H1 (cell line): ENCODE data around the gene CELSR3. TPM values are rescaled to one million over a fixed set of nuclear protein-coding genes. Genes with fewer than 3 reads are reported as not detected.

Experiments
- CTCF ChIA-PET: fragments of 300-600 bp; sonication (Branson Sonifier 250); formaldehyde crosslinking; loops from one replicate; lab custom pipeline; 2021; ENCODE audit not compliant: partially characterized antibody; lab: Charles Lee
- POLR2A ChIA-PET: fragments of 300-600 bp; sonication (Branson Sonifier 250); formaldehyde crosslinking; loops from one replicate; lab custom pipeline; 2021; ENCODE audit warnings: inconsistent platforms; ENCODE audit not compliant: partially characterized antibody; lab: Charles Lee
- DNase-seq, 2 experiments: peaks; one replicate each; pipeline versions ENCODE4 v3.0.0 to v3.0.0-alpha.2; 2010 to 2022; ENCODE audit warnings: low spot score in 2 of 2, low read depth in 1 of 2, mixed read lengths in 1 of 2
- FAIRE-seq: peaks from 2 replicates; lab custom pipeline; 2011; peaks lifted over from hg19 to GRCh38; lab: Jason Lieb, UNC
- H2AFZ ChIP-seq: 2 replicates; pipeline ENCODE4 v1.8.1; 2012; ENCODE audit warnings: low read length, inconsistent platforms
- H2AK5ac ChIP-seq: 2 replicates; pipeline ENCODE4 v1.6.1; 2013; ENCODE audit warnings: low read depth, low read length
- H2BK120ac ChIP-seq: replicated peaks from 2 replicates; pipeline ENCODE3; 2013; ENCODE audit warnings: low read depth, low read length, inconsistent platforms
- H2BK12ac ChIP-seq: 2 replicates; pipeline ENCODE4 v1.6.1; 2013; ENCODE audit warnings: low read depth, low read length
- H2BK15ac ChIP-seq: 2 replicates; pipeline ENCODE4 v1.6.1; 2013; ENCODE audit warnings: low read length
- H2BK20ac ChIP-seq: 2 replicates; pipeline ENCODE4 v1.6.1; 2013; ENCODE audit warnings: low read length
- H2BK5ac ChIP-seq: 2 replicates; pipeline ENCODE4 v1.6.1; 2013; ENCODE audit warnings: low read depth, low read length
- H3K14ac ChIP-seq: 2 replicates; pipeline ENCODE4 v1.6.1; 2013; ENCODE audit warnings: inconsistent platforms; ENCODE audit not compliant: insufficient read length
- H3K18ac ChIP-seq: 2 replicates; pipeline ENCODE4 v1.6.1; 2013; ENCODE audit warnings: low read length; ENCODE audit errors: extremely low read depth
- H3K23ac ChIP-seq: 2 replicates; pipeline ENCODE4 v1.6.1; 2013; ENCODE audit warnings: inconsistent platforms; ENCODE audit not compliant: insufficient read length
- H3K23me2 ChIP-seq: 2 replicates; pipeline ENCODE4 v1.6.1; 2013; ENCODE audit warnings: low read depth, low read length
- H3K27ac ChIP-seq: 2 replicates; pipeline ENCODE4 v1.6.1; 2011; ENCODE audit warnings: low read depth, low read length, inconsistent platforms
- H3K27me3 ChIP-seq, 4 experiments: replicated peaks in 1 of 4; 1 replicate in 1 of 4; 2 replicates in 3 of 4; pipeline versions ENCODE4 v1.6.1 to v1.8.1; 2011 to 2013; ENCODE audit warnings: low read length in 3 of 4, mild to moderate bottlenecking in 3 of 4, inconsistent platforms in 2 of 4, mixed read lengths in 2 of 4, moderate library complexity in 1 of 4; ENCODE audit not compliant: control insufficient read depth in 3 of 4, insufficient read depth in 3 of 4; ENCODE audit errors: extremely low read depth in 1 of 4
- H3K36me3 ChIP-seq, 4 experiments: 2 replicates each; pipeline versions ENCODE4 v1.6.1 to v1.8.1; 2011 to 2013; ENCODE audit warnings: mild to moderate bottlenecking in 4 of 4, low read length in 3 of 4, moderate library complexity in 2 of 4, control low read depth in 1 of 4, inconsistent platforms in 1 of 4; ENCODE audit not compliant: insufficient read depth in 4 of 4, control insufficient read depth in 2 of 4
- H3K4ac ChIP-seq: replicated peaks from 2 replicates; pipeline ENCODE3; 2013; ENCODE audit warnings: low read length, low read depth, mixed read lengths, inconsistent platforms; ENCODE audit not compliant: insufficient read length
- H3K4me1 ChIP-seq, 4 experiments: replicated peaks in 1 of 4; 1 replicate in 1 of 4; 2 replicates in 3 of 4; pipeline versions ENCODE4 v1.6.1 to v1.8.1; 2011 to 2013; ENCODE audit warnings: low read length in 3 of 4, inconsistent platforms in 2 of 4, mixed read lengths in 1 of 4; ENCODE audit not compliant: insufficient read depth in 4 of 4, control insufficient read depth in 3 of 4
- H3K4me2 ChIP-seq, 2 experiments: 2 replicates each; pipeline versions ENCODE4 v1.6.1 to v1.8.1; 2011 to 2013; ENCODE audit warnings: low read depth in 2 of 2, low read length in 2 of 2, control low read depth in 1 of 2, inconsistent platforms in 1 of 2, mild to moderate bottlenecking in 1 of 2; ENCODE audit not compliant: insufficient read depth in 1 of 2
- H3K4me3 ChIP-seq, 4 experiments: fragments of 200-600, 300-600 bp in 1 of 4; sonication (generic), shearing (Covaris generic), sonication (Bioruptor Twin) in 1 of 4; 2 replicates each; pipeline versions ENCODE4 v1.5.1 to v1.8.1; 2011 to 2016; ENCODE audit warnings: low read length in 4 of 4, low read depth in 3 of 4, control low read depth in 2 of 4, inconsistent platforms in 2 of 4, mild to moderate bottlenecking in 2 of 4, mixed read lengths in 1 of 4, moderate library complexity in 1 of 4; ENCODE audit not compliant: insufficient read depth in 2 of 4; ENCODE audit errors: extremely low read depth in 1 of 4
- H3K56ac ChIP-seq: replicated peaks from 2 replicates; pipeline ENCODE3; 2013; ENCODE audit warnings: low read depth, mild to moderate bottlenecking, mixed read lengths, low read length, inconsistent platforms; ENCODE audit not compliant: insufficient read length
- H3K79me1 ChIP-seq: 2 replicates; pipeline ENCODE4 v1.6.1; 2013; ENCODE audit warnings: low read depth, low read length, control low read depth
- H3K79me2 ChIP-seq, 2 experiments: 2 replicates each; pipeline versions ENCODE4 v1.6.1 to v1.8.1; 2012 to 2013; ENCODE audit warnings: low read length in 2 of 2, mild to moderate bottlenecking in 2 of 2, inconsistent platforms in 1 of 2; ENCODE audit not compliant: insufficient read depth in 2 of 2, control insufficient read depth in 1 of 2
- H3K9ac ChIP-seq, 4 experiments: replicated peaks in 1 of 4; 1 replicate in 1 of 4; 2 replicates in 3 of 4; pipeline versions ENCODE4 v1.6.1 to v1.8.1; 2011 to 2013; ENCODE audit warnings: low read depth in 3 of 4, low read length in 3 of 4, control low read depth in 2 of 4, mild to moderate bottlenecking in 2 of 4, moderate library complexity in 2 of 4, inconsistent platforms in 1 of 4; ENCODE audit errors: extremely low read depth in 1 of 4
- H3K9me3 ChIP-seq, 2 experiments: 2 replicates each; pipeline versions ENCODE4 v1.6.1 to v1.8.1; 2012 to 2013; ENCODE audit warnings: mild to moderate bottlenecking in 2 of 2, moderate library complexity in 2 of 2, control low read depth in 1 of 2, inconsistent platforms in 1 of 2, low read depth in 1 of 2, low read length in 1 of 2, mixed read lengths in 1 of 2; ENCODE audit not compliant: insufficient read depth in 2 of 2
- H4K20me1 ChIP-seq, 2 experiments: replicated peaks in 1 of 2; 2 replicates each; pipeline versions ENCODE3 to v1.8.1; 2011 to 2013; ENCODE audit warnings: inconsistent platforms in 2 of 2, low read length in 2 of 2, mild to moderate bottlenecking in 1 of 2; ENCODE audit not compliant: insufficient read depth in 2 of 2, control insufficient read depth in 1 of 2
- H4K5ac ChIP-seq: 2 replicates; pipeline ENCODE4 v1.6.1; 2013; ENCODE audit warnings: low read length, low read depth, mixed read lengths, inconsistent platforms; ENCODE audit not compliant: insufficient read length
- H4K8ac ChIP-seq: 2 replicates; pipeline ENCODE4 v1.8.0; 2013; ENCODE audit warnings: mild to moderate bottlenecking, moderate library complexity, low read length, inconsistent platforms; ENCODE audit not compliant: insufficient read depth; ENCODE audit errors: extremely low read depth
- H4K91ac ChIP-seq: replicated peaks from 2 replicates; pipeline ENCODE3; 2013; ENCODE audit warnings: low read length, mixed read lengths, inconsistent platforms; ENCODE audit not compliant: insufficient read length
- WGBS, 2 experiments: shearing (Covaris generic) in 1 of 2; methylation state at CpG; one replicate each; pipeline versions ENCODE4 v1.1.6 to v1.1.7; 2013 to 2015; ENCODE audit warnings: low lambda C conversion rate in 2 of 2, mixed read lengths in 2 of 2, inconsistent platforms in 1 of 2, low coverage in 1 of 2, missing lambda C conversion rate in 1 of 2; ENCODE audit not compliant: insufficient replicate concordance in 2 of 2, insufficient coverage in 1 of 2, insufficient read length in 1 of 2; ENCODE audit errors: extremely low coverage in 1 of 2, missing lambda C conversion rate in 1 of 2; 5-methylcytosine and 5-hydroxymethylcytosine counted together
- polyA plus RNA-seq, 7 experiments: library from polyadenylated mRNA; depleted of rRNA in 3 of 7; stranded (reverse) in 5 of 7; unstranded in 2 of 7; fragments of >200 nt in 5 of 7; fragments of 200-250 nt in 2 of 7; gene quantifications; 1 replicate in 5 of 7; 2 replicates in 1 of 7; 4 replicates in 1 of 7; pipeline versions ENCODE4 v1.2.1 to v1.2.3, GENCODE V29; 2011 to 2013; ENCODE audit warnings: missing spikeins in 2 of 7, mixed read lengths in 2 of 7
- total RNA-seq: library from RNA; stranded (reverse); fragmentation: NEBNext Ultra II Directional; extraction: Animal tissue kit (Norgen Biotek cat#: 25700); gene quantifications from 2 replicates; pipeline ENCODE4 v1.2.1, GENCODE V29; 2021
- TF ChIP-seq, protein P1 (sequence below): IDR thresholded peaks from 2 replicates; pipeline ENCODE4 v1.6.1; 2011; ENCODE audit warnings: low read length, improper control_type of control experiment

The CELSR3 gene
- total and polyA plus RNA-seq, 2 of the 8 experiments (the other 6 are each of a cell fraction or from before 2014, with no cell fraction given), result 11.6 to 29.5 TPM

DNA sequence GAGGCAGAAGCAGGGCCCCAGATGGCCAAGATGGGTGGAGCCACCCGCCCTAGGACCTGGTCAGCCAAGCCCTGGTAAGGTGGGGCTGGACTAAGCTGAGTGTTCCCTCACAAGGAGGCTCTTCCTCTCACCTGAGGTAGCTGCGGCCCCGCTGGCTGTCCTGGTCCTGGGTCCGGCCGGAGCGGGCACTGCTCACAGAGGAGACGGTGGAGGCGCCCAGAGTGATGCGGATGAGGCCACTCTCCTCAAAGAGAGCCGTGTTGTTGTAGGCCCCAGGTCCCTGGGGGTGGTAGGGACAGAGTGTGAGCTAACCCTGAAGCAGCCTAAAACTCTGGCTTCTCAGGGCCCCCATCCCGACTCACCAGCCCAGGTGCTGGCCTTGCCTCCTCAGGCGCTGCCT, 20.1 kb downstream of the CELSR3 start:
- ChIA-PET CTCF (no interaction called here), POLR2A (interaction anchor here (0.6 kb wide), 1 partner anchor 67 kb away, joined by 3 read pairs; no protein-coding TSS in a partner anchor)
- no peaks in the 10 kb centered on the region for H3K79me2 ChIP-seq
- no peak overlapping the region for H3K4ac ChIP-seq
- no peaks in the 10 kb centered on the region; the same call in 1 of the 2 replicates for H3K79me1 ChIP-seq
- no peak overlapping the region for H3K9ac ChIP-seq
- 91% methylated on average over 12 of the region's 12 CpGs; no CpG with 5 or more reads in 1 of the 2 experiments for WGBS, 2 experiments
- H3K27me3 ChIP-seq, result no peaks in the 10 kb centered on the region
- no peak overlapping the region for H3K56ac ChIP-seq
- no peak overlapping the region for H2BK120ac ChIP-seq
- peaks cover 3 to 11% of the 10 kb centered on the region in 2 experiments for H4K20me1 ChIP-seq
- no peaks in the 10 kb centered on the region for H3K23me2 ChIP-seq
- H3K36me3 ChIP-seq, result peaks cover 3 to 35% (median 24%) of the 10 kb centered on the region in 4 experiments; a peak in 5 of 8 replicates
- H3K4me1 ChIP-seq, result no peaks in the 10 kb centered on the region
- no peak overlapping the region for H2BK12ac ChIP-seq
- H4K5ac ChIP-seq, result no peak overlapping the region
- H2AFZ ChIP-seq, result no peak overlapping the region
- H3K4me2 ChIP-seq, result no peak overlapping the region
- FAIRE-seq, result no peak
- no peak overlapping the region for H2BK15ac ChIP-seq
- no peak overlapping the region for H3K14ac ChIP-seq
- no peak overlapping the region for H4K91ac ChIP-seq
- no peak overlapping the region for H3K4me3 ChIP-seq
- no peak for DNase-seq
- H3K18ac ChIP-seq, result no peak overlapping the region
- H2BK20ac ChIP-seq, result no peak overlapping the region
- no peak overlapping the region for H3K27ac ChIP-seq
- H4K8ac ChIP-seq, result no peak overlapping the region
- H2BK5ac ChIP-seq, result no peak overlapping the region
- no peaks in the 10 kb centered on the region for H3K9me3 ChIP-seq
- no peak overlapping the region for H3K23ac ChIP-seq
- no peak overlapping the region for H2AK5ac ChIP-seq
- TF ChIP-seq, protein P1, sequence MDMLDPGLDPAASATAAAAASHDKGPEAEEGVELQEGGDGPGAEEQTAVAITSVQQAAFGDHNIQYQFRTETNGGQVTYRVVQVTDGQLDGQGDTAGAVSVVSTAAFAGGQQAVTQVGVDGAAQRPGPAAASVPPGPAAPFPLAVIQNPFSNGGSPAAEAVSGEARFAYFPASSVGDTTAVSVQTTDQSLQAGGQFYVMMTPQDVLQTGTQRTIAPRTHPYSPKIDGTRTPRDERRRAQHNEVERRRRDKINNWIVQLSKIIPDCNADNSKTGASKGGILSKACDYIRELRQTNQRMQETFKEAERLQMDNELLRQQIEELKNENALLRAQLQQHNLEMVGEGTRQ, result no peak
